HG03469 (cell line): ENCODE measurements around the gene BUD13.
"Not testable (repeated sequence)": the region's sequence is repeated elsewhere in the genome, so short reads cannot be mapped to it uniquely, and the experiment has no call there.

Source experiments
- ATAC-seq: cut with Tn5 transposase; IDR thresholded peaks from one replicate; pipeline ENCODE4 v1.9.1; 2021; ENCODE audit warnings: mild to moderate bottlenecking, moderate library complexity, moderate number of reproducible peaks; ENCODE audit not compliant: unreplicated experiment

Gene BUD13

DNA sequence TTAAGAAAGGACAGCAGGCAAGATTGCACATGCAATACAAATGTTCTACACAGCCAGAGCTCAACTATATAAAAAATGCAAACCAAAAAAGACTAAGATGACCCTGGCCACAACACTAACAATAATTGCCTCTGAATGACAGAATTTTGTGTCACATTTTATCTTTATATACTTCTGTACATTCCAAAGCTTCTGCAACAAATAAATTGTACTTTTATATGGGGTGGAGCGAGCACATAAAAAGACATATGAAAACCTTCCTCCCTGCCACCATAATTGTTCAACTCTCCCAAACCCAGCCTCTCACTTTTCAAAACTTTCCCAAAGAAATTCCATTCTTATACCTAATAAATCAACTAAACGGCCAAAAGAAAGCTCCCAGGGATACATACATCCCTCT lies 10.7 kb downstream of the BUD13 start:
- no peak for ATAC-seq

DNA sequence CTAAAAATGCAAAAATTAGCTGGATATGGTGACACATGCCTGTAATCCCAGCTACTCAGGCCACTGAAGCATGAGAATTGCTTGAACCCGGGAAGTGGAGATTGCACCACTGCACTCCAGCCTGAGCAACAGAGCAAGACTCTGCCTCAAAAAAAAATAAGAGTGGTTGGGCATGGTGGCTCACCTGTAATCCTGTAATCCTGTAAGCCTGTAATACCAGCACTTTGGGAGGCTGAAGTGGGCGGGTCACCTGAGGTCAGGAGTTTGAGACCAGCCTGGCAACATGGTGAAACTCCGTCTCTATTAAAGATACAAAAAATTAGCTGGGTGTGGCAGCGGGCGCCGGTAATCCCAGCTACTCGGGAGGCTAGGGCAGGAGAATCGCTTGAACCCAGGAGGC lies 16.7 kb downstream of the BUD13 start:
- not testable (repeated sequence) for ATAC-seq

GRCh38 chr11:116750070-116750718 lies 22.6 kb downstream of the BUD13 start:
- ATAC-seq = no peak

- no peak for ATAC-seq
Observed at GRCh38 chr11:116742104-116742503, 30.7 kb downstream of the BUD13 start.

GRCh38 chr11:116740741-116741140 lies 32.0 kb downstream of the BUD13 start:
- no peak for ATAC-seq

DNA sequence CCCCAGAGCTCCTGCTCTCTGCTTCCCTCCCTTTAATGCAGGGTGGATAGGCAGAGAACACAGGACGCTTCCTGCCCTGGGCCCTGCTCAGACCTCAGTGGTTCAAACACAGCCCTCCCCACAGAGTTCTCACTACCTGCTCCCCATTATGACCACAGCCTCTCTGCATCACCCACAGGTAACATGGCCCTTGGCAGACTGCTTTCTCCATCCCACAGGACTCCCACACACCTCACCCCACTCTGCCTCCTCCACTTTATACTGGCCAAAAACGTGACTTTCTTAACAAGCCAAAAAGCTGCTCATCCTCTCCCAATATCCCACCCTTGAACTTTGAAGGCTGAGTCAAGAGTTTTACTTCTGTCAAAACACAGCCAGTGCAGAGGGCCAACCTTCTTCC lies 33.8 kb downstream of the BUD13 start:
- no peak for ATAC-seq

DNA sequence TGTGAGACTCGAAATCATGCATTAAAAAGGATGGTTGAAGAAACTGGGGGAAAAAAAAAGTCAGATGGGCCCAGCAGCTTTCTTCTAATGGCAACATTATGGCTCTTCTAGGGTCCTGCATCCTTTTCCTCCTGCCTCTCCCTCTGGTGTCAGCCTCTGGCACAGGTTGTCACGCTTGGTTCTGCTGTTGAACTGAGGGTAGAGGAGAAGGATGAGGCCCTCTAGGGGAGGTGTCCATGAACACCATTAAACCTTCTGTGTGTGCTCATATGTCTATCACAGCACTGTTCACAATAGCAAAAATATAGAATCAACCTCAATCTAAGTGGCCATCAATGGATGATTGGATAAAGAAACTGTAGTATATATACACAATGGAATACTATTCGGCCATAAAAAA lies 36.0 kb downstream of the BUD13 start:
- ATAC-seq = no peak

- ATAC-seq = no peak
Observed at GRCh38 chr11:116733969-116734508, 38.7 kb downstream of the BUD13 start.

DNA sequence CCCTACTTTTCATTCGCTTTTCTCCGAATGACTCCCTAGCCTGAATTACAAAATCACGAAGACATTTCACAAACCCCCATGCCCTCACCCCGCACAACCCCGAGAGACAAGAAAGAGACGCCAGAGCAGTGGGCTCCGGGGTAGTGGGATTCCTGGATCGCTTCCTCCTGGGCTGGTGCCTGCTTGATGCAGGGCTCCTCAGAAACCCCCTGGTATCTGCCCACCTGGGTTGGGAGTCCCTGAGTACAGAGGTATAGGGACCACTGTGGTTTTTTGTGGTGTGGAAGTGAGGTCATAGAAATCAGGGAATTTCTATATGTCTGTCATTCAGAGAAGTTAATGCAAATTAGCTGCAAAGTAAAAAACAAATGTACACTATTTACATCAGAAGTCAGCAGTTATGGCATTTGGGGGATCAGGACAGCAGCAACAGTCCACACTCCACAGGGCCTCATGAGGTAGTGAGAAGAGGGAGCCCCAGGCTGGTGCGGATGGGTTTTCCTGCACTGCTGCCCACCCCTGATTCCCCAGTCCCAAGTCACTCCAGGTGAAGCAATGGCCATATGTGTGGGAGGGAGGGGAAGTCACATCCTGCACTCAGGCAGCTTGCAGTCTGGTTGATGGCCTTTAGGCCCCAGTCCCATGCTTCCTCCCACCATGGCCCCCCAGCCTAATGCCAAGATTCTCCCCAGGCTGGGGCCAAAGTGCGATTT lies 39.6 kb downstream of the BUD13 start:
- ATAC-seq = no peak

- ATAC-seq = peak; percentile 73
Observed at GRCh38 chr11:116732271-116733042, 40.3 kb downstream of the BUD13 start.

DNA sequence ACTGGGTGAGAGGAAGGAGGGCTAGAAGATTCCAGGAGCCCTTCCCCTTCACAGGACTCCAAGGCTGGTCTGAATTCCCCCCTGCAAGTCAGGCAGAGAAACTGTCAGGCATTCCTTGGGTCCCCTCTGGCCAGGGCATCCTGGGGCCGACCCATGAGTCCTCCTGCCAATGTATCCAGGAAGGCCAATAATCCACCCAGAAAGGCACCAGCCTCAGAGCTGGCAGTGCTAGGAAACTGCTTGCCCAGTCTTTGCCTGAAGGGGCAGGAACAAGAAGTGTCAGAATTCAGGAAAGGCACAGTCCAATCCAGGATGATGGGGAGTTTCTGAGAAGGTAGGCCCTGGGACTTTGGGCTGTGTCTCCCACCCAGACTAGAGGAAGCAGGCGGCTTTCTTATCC lies 41.0 kb downstream of the BUD13 start:
- no peak for ATAC-seq

DNA sequence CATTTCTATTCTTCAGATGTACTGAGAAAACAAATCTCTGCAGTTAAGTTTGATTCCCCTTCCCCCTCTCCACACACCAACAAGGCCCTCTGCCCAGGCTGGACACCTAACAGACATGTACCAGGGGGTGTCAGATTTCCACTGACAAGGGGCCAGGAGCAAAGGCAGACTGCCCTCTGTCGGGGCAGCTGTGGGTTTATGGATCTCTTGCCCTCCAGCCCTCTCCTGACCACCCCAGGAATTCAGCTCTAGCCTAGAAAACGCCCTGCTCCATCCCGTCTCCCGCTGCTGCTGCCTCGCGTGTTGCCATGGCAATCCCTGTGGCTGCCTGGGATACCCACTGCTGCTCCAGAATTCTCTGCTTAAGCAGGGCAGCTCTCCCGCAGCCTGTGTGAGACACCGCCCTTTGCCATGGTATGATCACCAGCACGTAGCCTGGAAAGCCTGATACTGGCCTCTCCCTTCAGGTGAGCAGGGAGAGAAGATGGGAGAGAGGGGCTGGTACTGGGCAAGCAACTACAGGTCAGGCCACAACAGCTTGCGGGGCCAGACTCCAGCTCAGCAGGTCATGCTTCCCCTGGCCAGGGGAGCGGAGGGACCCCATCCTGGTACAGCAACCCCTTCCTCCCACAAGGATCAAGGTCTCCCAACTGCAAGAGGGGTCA lies 41.6 kb downstream of the BUD13 start:
- no peak for ATAC-seq

- ATAC-seq = no peak
Observed at GRCh38 chr11:116730601-116731000, 42.2 kb downstream of the BUD13 start.

GRCh38 chr11:116730241-116730561 lies 42.6 kb downstream of the BUD13 start:
- no peak for ATAC-seq

DNA sequence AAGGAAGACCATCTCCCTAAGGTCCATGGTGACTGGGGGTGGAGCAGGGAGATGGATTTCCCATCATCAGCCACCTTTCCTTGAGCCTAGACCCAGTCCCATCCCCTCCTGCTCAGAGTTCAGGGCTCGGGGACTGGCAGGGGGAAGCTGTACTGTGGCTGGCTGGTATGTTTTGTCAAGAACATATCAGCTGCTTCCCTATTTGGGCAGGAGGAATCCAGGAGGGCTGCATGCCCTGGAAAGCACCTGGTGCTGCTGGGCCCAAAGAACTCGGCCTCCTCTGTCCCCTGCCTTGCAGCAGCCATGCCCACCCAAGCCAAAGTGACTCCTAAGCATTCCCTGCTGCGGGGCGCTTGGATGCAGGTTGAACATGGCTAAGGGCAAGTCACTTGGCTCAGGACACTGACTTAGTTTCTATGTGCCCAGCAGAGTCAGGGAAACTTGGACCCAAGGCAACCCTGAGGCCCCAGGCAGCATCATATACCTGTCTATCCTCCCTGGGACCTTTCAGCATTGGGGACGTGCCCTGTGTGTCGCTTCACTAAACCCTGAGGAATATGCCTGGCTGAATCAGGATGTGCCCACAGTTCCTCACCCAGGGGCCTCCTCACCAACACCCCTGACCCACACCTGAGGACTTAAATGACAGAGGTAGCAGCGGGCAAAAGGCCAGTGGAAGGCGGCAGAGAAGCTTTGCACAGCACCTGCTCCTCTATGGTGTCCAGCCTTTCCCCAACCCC lies 43.1 kb downstream of the BUD13 start:
- ATAC-seq = no peak

GRCh38 chr11:116727990-116728389 lies 44.8 kb downstream of the BUD13 start:
- no peak for ATAC-seq

DNA sequence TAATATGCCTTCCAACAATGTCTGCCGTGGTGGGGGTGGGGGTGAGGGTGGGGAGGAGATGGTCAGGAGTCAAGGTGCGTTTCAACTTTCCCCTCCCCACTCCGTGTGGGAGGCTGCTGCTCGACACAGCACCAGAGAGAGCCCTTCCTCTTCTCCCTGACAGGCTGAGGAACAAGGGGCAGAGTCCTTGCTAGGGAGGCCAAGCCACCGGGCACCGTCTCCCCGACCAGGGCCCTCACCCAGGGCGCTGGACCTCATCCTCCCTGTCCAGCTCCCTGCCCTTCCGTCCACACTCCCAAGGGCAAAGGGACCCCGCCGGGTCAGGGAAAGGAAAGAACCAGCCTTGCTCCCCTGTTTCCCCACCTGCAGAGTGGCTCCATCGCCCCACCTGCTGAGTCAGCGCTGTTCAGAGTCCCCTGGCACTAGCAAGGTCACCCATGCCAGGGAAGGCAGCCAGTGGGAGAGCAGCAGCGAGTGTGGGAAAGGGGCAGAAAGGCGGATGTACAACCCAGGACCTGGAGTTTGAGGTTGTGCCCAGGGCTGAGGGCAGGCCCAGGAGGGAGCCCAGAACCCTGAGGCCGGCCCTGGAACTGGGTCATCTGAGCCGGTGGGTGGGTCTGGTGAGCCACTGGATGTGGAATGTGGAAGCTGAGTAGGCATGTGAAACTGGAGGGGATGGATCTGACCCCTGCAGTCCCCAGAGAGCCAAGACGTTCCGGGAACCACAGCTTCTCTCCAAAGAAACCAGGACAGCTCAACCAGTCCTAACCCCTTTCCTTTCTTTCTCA lies 47.2 kb downstream of the BUD13 start:
- ATAC-seq = no peak

DNA sequence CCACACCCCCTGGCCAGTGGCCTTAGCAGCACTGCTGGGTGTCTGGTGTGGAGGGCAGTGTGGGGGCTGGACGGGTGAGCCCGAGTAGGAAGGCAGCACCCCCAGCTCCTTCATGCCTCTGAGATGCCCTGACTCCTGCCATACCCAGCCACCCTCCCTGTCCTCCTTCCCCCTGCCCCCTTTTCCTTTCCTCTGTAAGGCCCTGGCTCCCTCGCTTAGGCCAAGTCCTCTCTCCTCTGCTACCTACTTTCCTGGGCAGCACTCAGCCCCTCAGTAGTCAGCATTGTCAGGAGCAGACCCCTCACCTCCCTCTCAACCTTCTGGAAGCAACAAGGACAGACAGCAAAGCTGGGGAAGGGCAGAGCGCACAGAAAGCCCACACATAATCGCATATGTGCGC lies 48.0 kb downstream of the BUD13 start:
- ATAC-seq = no peak

DNA sequence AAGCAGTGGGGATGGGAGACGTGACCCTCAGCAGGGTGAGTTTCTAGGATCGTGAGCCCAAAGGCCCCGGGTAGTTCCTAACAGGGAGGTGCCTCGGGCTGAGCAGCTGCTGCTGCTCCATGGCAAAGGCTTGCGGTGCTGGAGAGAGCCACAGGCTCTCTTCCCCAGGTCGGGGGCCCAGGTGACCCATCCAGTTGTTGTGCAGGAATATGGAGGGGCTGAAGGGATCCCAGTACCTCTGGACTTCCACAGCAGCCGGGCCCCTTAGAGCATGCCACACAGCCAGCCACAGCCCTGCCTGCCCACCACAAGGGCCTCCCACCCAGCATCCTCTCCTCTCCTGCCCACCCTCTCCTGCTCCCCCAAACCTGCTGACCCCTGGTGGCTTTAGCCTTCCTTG lies 49.3 kb downstream of the BUD13 start:
- no peak for ATAC-seq

DNA sequence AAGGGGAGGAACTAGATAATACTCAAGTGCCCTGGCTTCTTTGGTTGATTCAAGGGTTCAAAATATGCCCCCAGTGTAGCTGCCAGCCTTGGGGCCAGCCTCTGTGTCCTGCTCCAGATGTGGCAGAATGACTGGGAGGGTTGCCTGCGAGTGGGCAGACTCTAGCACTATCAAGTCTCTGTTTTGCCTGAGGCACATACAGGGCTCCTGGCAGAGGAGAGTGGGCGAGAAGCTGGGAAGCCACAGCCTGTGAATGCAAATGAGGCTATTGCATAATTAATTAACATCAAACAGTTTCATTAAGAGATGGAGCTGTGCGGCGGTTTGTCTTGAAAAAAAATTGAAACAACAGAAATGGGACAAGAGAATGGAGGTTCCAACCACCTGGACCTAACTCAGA lies 50.8 kb downstream of the BUD13 start:
- ATAC-seq = no peak
